ENCODE measurements around the gene SMURF1. TPM values are rescaled to one million over a fixed set of nuclear protein-coding genes. Genes with fewer than 3 reads are reported as not detected.
A peak's percentile ranks its signal among the peaks of the same experiment; 100 is the strongest.

SMURF1 gene
- total and polyA plus RNA-seq, 7 donors = 8.4 to 18.0 (median 14.1) TPM

- TF ChIP-seq EP300 (IDR thresholded peaks at IDR 0.05) = no peak
- no peak for TF ChIP-seq CTCF (IDR thresholded peaks at IDR 0.05)
- TF ChIP-seq POLR2A (IDR thresholded peaks at IDR 0.05) = no peak
- no peak for TF ChIP-seq POLR2AphosphoS5 (IDR thresholded peaks at IDR 0.05)
- Histone ChIP-seq H3K27ac (peak overlapping the region in 1 of 4 donors; percentile 16), H3K27me3 (no peaks in the 10 kb centered on the region), H3K4me1 (peaks cover 0 to 4% (median 0%) of the 10 kb centered on the region in 4 donors), H3K9me3 (no peaks in the 10 kb centered on the region), H3K36me3 (peaks cover 11 to 32% (median 21%) of the 10 kb centered on the region in 4 donors), H3K4me3 (no peak overlapping the region)
- no peak for DNase-seq
- intact Hi-C loops (cut with DNase I) = no loop called here
These were observed 119.8 kb downstream of the SMURF1 start for GRCh38 chr7:99024066-99024465.

GRCh38 chr7:99021941-99022560 is 121.9 kb downstream of the SMURF1 start:
- no peak overlapping the region for H3K4me3 ChIP-seq
- no peak for TF ChIP-seq CTCF (IDR thresholded peaks at IDR 0.05)
- TF ChIP-seq POLR2A (IDR thresholded peaks at IDR 0.05) = no peak
- no peak for TF ChIP-seq POLR2AphosphoS5 (IDR thresholded peaks at IDR 0.05)
- no peak for TF ChIP-seq EP300 (IDR thresholded peaks at IDR 0.05)
- H3K27ac ChIP-seq = peak overlapping the region in 1 of 4 donors; percentile 5
- H3K4me1 ChIP-seq = peaks cover 0 to 4% (median 0%) of the 10 kb centered on the region in 4 donors
- H3K9me3 ChIP-seq = no peaks in the 10 kb centered on the region
- 49 to 72% methylated on average over 3 of the region's 3 CpGs for WGBS, 2 donors
- peak; percentile 22 for DNase-seq
- H3K27me3 ChIP-seq = no peaks in the 10 kb centered on the region
- H3K36me3 ChIP-seq = peaks cover 0 to 16% (median 11%) of the 10 kb centered on the region in 4 donors
- intact Hi-C loops (cut with DNase I) = no loop called here

DNA sequence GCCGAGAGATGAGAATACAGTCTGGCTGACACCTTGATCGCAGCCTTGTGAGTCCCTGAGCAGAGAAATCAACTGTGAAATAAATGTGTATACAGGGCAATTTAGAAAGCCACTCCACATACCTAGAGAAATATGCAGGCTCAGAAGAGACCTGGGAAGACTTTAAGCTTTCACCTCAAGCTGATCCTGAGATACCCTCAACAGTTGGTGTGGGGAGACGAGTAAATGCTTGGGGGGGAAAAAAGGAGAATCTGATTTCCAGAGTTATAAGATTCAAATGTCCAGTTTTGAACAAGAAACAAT is 123.5 kb downstream of the SMURF1 start:
- no peak overlapping the region for H3K27ac ChIP-seq
- H3K27me3 ChIP-seq = no peaks in the 10 kb centered on the region
- TF ChIP-seq POLR2AphosphoS5 (IDR thresholded peaks at IDR 0.05) = no peak
- TF ChIP-seq EP300 (IDR thresholded peaks at IDR 0.05) = no peak
- TF ChIP-seq CTCF (IDR thresholded peaks at IDR 0.05) = no peak
- H3K4me1 ChIP-seq = peaks cover 0 to 4% (median 0%) of the 10 kb centered on the region in 4 donors
- DNase-seq = no peak
- 97 to 99% methylated on average over 3 of the region's 3 CpGs for WGBS, 2 donors
- H3K9me3 ChIP-seq = no peaks in the 10 kb centered on the region
- intact Hi-C loops (cut with DNase I) = no loop called here
- no peak overlapping the region for H3K4me3 ChIP-seq
- H3K36me3 ChIP-seq = peaks cover 0 to 24% (median 14%) of the 10 kb centered on the region in 4 donors

GRCh38 chr7:99019523-99020412 is 124.1 kb downstream of the SMURF1 start:
- DNase-seq = peak; percentile 13
- peaks cover 0 to 4% (median 0%) of the 10 kb centered on the region in 4 donors for H3K4me1 ChIP-seq
- 85 to 93% methylated on average over 12 of the region's 12 CpGs for WGBS, 2 donors
- TF ChIP-seq CTCF (IDR thresholded peaks at IDR 0.05) (no peak), POLR2A (IDR thresholded peaks at IDR 0.05) (no peak), POLR2AphosphoS5 (IDR thresholded peaks at IDR 0.05) (no peak), EP300 (IDR thresholded peaks at IDR 0.05) (no peak)
- no peak overlapping the region for H3K27ac ChIP-seq
- no peaks in the 10 kb centered on the region for H3K9me3 ChIP-seq
- no peaks in the 10 kb centered on the region for H3K27me3 ChIP-seq
- H3K36me3 ChIP-seq = peaks cover 0 to 30% (median 16%) of the 10 kb centered on the region in 4 donors
- H3K4me3 ChIP-seq = no peak overlapping the region
- intact Hi-C loops (cut with DNase I) = no loop called here

Measured in sigmoid colon (tissue), 7 donors.